Heart left ventricle (tissue), 13 donors: Measurements from ENCODE around the gene FAM3B.

Experiments used
- POLR2A ChIP-seq, 2 donors: fragments of 450-650 bp; IDR thresholded peaks; one replicate each; pipeline ENCODE4 v1.6.1; 2017; ENCODE audit warnings: antibody characterized with exemption in 2 of 2, mild to moderate bottlenecking in 2 of 2, moderate library complexity in 2 of 2
- TF ChIP-seq, protein P1 (sequence below), 12 donors: fragments of 200-600 bp; sonication (generic) in 4 of 12; IDR thresholded peaks; one replicate each; pipeline versions ENCODE4 v1.5.0 to v1.8.0; 2018 to 2022; ENCODE audit warnings: antibody characterized with exemption in 12 of 12, mild to moderate bottlenecking in 5 of 12
- donor health status: ischemic (EF 13 %, LVEDD 7.1; RV severe dilation, severe dysfunction).
- donor health status: DM: no; HTN: yes; CAD: no.
- donor health status: DM: no; HTN: no; CAD: no.
- donor health status: ischemic (EF 25% LVEDD 6.9; RV normal size, moderate dysfunction).
- donor health status: ischemic (EF 25% LVEDD 5.7; RV mildly dilated, moderate dysfunction).
- donor health status: ischemic (EF 35%, LVEDD 5.7; RV mildly dilated, moderate dysfunction).
- donor health status: nonischemic (EF 11% LVEDD 7.7; RV severe dilation, severe dysfunction).
- donor health status: DM: yes; HTN: yes; CAD: no.
- donor health status: PGD.
- donor health status: ischemic (EF 29% LVEDD 5.4; RV normal size, mild dysfunction).
- donor health status: nonischemic (EF 23%, LVEDD 6.1; RV moderate dilation, normal function).

DNA sequence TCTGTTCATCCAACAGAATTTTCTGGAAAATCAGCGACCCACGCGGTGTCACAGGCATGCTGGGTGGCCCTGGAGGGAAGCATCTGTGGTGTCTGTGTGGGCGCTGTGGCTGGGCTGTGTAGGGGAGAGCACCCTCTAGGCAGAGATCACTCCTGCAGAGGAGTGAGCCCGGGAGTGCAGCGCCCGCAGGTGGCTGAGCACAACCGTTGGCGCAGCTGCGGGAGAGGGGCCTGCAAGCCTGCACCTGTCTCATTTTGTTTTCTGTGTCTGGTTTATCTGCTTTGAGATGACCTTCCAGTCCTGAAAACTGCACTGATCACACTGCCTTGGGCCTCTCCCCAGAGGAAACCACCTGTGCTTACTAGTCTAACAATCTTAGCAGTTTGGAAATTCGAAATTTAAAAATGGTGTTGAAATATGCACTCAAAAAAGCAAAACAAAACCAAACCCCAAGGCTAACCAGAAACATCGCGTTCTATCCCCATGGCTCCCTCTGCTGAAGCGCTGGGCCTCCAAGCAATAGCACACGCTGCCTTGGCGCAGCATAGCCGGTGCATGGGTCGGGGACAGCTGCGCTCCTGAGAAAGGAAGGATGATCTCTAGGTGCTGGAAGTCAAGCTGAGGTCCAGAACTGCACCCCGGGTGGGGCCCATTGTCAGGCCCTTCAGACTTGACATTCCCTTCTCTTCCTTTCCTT is 4.8 kb downstream of the FAM3B start:
- TF ChIP-seq, protein P1, sequence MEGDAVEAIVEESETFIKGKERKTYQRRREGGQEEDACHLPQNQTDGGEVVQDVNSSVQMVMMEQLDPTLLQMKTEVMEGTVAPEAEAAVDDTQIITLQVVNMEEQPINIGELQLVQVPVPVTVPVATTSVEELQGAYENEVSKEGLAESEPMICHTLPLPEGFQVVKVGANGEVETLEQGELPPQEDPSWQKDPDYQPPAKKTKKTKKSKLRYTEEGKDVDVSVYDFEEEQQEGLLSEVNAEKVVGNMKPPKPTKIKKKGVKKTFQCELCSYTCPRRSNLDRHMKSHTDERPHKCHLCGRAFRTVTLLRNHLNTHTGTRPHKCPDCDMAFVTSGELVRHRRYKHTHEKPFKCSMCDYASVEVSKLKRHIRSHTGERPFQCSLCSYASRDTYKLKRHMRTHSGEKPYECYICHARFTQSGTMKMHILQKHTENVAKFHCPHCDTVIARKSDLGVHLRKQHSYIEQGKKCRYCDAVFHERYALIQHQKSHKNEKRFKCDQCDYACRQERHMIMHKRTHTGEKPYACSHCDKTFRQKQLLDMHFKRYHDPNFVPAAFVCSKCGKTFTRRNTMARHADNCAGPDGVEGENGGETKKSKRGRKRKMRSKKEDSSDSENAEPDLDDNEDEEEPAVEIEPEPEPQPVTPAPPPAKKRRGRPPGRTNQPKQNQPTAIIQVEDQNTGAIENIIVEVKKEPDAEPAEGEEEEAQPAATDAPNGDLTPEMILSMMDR (IDR thresholded peaks at IDR 0.05): no peak
- no peak for TF ChIP-seq POLR2A (IDR thresholded peaks at IDR 0.05)
